ENCODE measurements around the gene TXNRD1.
"Not testable (repeated sequence)": the region's sequence is repeated elsewhere in the genome, so short reads cannot be mapped to it uniquely, and the experiment has no call there.

The TXNRD1 gene

GRCh38 chr12:104319918-104320626, 104.5 kb downstream of the TXNRD1 start:
- FAIRE-seq, result no peak
- no peak for DNase-seq (ENCODE audit: low spot score)

GRCh38 chr12:104320627-104321024, 105.0 kb downstream of the TXNRD1 start:
- no peak for DNase-seq (ENCODE audit: low spot score)
- no peak for FAIRE-seq

GRCh38 chr12:104321949-104322348, 106.4 kb downstream of the TXNRD1 start:
- no peak for DNase-seq (ENCODE audit: low spot score)
- FAIRE-seq, result no peak

- not testable (repeated sequence) for FAIRE-seq; DNase-seq (ENCODE audit: low spot score)
Observed at GRCh38 chr12:104322533-104322932, 107.0 kb downstream of the TXNRD1 start.

- FAIRE-seq, result no peak
- no peak for DNase-seq (ENCODE audit: low spot score)
Observed at GRCh38 chr12:104323899-104324298, 108.3 kb downstream of the TXNRD1 start.

- DNase-seq (ENCODE audit: low spot score); FAIRE-seq: not testable (repeated sequence)
Observed at GRCh38 chr12:104328278-104328677, 112.7 kb downstream of the TXNRD1 start.

GRCh38 chr12:104328790-104329189, 113.2 kb downstream of the TXNRD1 start:
- DNase-seq (ENCODE audit: low spot score) (no peak), FAIRE-seq (no peak)

GRCh38 chr12:104329707-104330532, 114.3 kb downstream of the TXNRD1 start:
- DNase-seq (ENCODE audit: low spot score) (no peak), FAIRE-seq (no peak)

- DNase-seq (ENCODE audit: low spot score) (no peak), FAIRE-seq (no peak)
Observed at GRCh38 chr12:104331376-104331775, 115.8 kb downstream of the TXNRD1 start.

GRCh38 chr12:104332273-104332672, 116.7 kb downstream of the TXNRD1 start:
- FAIRE-seq; DNase-seq (ENCODE audit: low spot score): not testable (repeated sequence)

- DNase-seq (ENCODE audit: low spot score), result no peak
- no peak for FAIRE-seq
Observed at GRCh38 chr12:104333692-104334255, 118.2 kb downstream of the TXNRD1 start.

- no peak for DNase-seq (ENCODE audit: low spot score)
- FAIRE-seq, result no peak
Observed at GRCh38 chr12:104334581-104334980, 119.0 kb downstream of the TXNRD1 start.

GRCh38 chr12:104336115-104336514, 120.5 kb downstream of the TXNRD1 start:
- DNase-seq (ENCODE audit: low spot score), result no peak
- no peak for FAIRE-seq

GRCh38 chr12:104337030-104337558, 121.5 kb downstream of the TXNRD1 start:
- no peak for FAIRE-seq
- DNase-seq (ENCODE audit: low spot score), result no peak

GRCh38 chr12:104339663-104340062, 124.1 kb downstream of the TXNRD1 start:
- FAIRE-seq (no peak), DNase-seq (ENCODE audit: low spot score) (no peak)

- FAIRE-seq (no peak), DNase-seq (ENCODE audit: low spot score) (no peak)
Observed at GRCh38 chr12:104340177-104340576, 124.6 kb downstream of the TXNRD1 start.

- DNase-seq (ENCODE audit: low spot score) (no peak), FAIRE-seq (no peak)
Observed at GRCh38 chr12:104340925-104341611, 125.5 kb downstream of the TXNRD1 start.

- DNase-seq (ENCODE audit: low spot score), result no peak
- FAIRE-seq, result no peak
Observed at GRCh38 chr12:104342147-104342546, 126.6 kb downstream of the TXNRD1 start.

GRCh38 chr12:104342635-104343249, 127.2 kb downstream of the TXNRD1 start:
- DNase-seq (ENCODE audit: low spot score) (no peak), FAIRE-seq (no peak)

GRCh38 chr12:104344682-104345081, 129.1 kb downstream of the TXNRD1 start:
- DNase-seq (ENCODE audit: low spot score) (no peak), FAIRE-seq (no peak)
